ENCODE results near the gene C22orf42. TPM values are rescaled to one million over a fixed set of nuclear protein-coding genes. Genes with fewer than 3 reads are reported as not detected.

Gene C22orf42
- total RNA-seq, 1 donor from 2014 or later = not detected

- no peak for DNase-seq
Measured at GRCh38 chr22:32132783-32133182, 26.3 kb downstream of the C22orf42 start.

GRCh38 chr22:32132126-32132525, 27.0 kb downstream of the C22orf42 start:
- DNase-seq = no peak

GRCh38 chr22:32130464-32130863, 28.6 kb downstream of the C22orf42 start:
- DNase-seq = no peak

- no peak for DNase-seq
Measured at GRCh38 chr22:32127904-32128303, 31.2 kb downstream of the C22orf42 start.

GRCh38 chr22:32123657-32124056, 35.4 kb downstream of the C22orf42 start:
- no peak for DNase-seq

- no peak for DNase-seq
Measured at GRCh38 chr22:32122899-32123298, 36.2 kb downstream of the C22orf42 start.

GRCh38 chr22:32120603-32121002, 38.5 kb downstream of the C22orf42 start:
- DNase-seq = no peak

GRCh38 chr22:32119568-32120235, 39.4 kb downstream of the C22orf42 start:
- no peak for DNase-seq

GRCh38 chr22:32112380-32112779, 46.7 kb downstream of the C22orf42 start:
- DNase-seq = no peak

GRCh38 chr22:32106930-32107329, 52.2 kb downstream of the C22orf42 start:
- peak; percentile 42 for DNase-seq

GRCh38 chr22:32103658-32104315, 55.3 kb downstream of the C22orf42 start:
- peak; percentile 48 for DNase-seq

- DNase-seq = no peak
Measured at GRCh38 chr22:32100711-32101110, 58.4 kb downstream of the C22orf42 start.

Other genes starting within 250 kb of the C22orf42 start
- 145 and 162 TPM in 2 replicates for gene YWHAH, start 214.8 kb downstream of the C22orf42 start, total RNA-seq
- not detected in 2 replicates for gene SLC5A1, start 116.0 kb downstream of the C22orf42 start, total RNA-seq
- gene RFPL2, start 45.8 kb upstream of the C22orf42 start, total RNA-seq = 0.14 TPM in 1 of 2 replicates, not detected in the other
- gene SLC5A4, start 96.0 kb upstream of the C22orf42 start, total RNA-seq = 2.7 and 3.3 TPM in 2 replicates
- gene RFPL3, start 198.6 kb upstream of the C22orf42 start, total RNA-seq = not detected in 2 replicates

Data from dermis blood vessel endothelial cell (primary cell).